Transverse colon (tissue), 4 donors: Measurements from ENCODE around the gene PRM2. TPM values are rescaled to one million over a fixed set of nuclear protein-coding genes. Genes with fewer than 3 reads are reported as not detected.

Experiments
- DNase-seq: peaks from one replicate; pipeline ENCODE4 v3.0.0-alpha.2; 2019
- H3K27ac ChIP-seq, 4 donors: fragments of 200-600 bp; sonication (generic); 2 replicates each; pipeline ENCODE4 v1.5.1; 2016 to 2018; ENCODE audit warnings: inconsistent platforms in 4 of 4
- H3K27me3 ChIP-seq: fragments of 200-600 bp; sonication (generic); 2 replicates; pipeline ENCODE4 v1.5.1; 2017; ENCODE audit warnings: inconsistent platforms
- H3K36me3 ChIP-seq, 4 donors: fragments of 200-600 bp; sonication (generic); 2 replicates each; pipeline ENCODE4 v1.5.1; 2017 to 2019; ENCODE audit warnings: inconsistent platforms in 4 of 4
- H3K4me1 ChIP-seq, 4 donors: fragments of 200-600 bp; sonication (generic); 2 replicates each; pipeline ENCODE4 v1.5.1; 2017 to 2020; ENCODE audit warnings: inconsistent platforms in 4 of 4
- H3K4me3 ChIP-seq, 4 donors: fragments of 200-600 bp; sonication (generic); 1 replicate in 1 of 4; 2 replicates in 3 of 4; pipeline versions ENCODE4 v1.5.1 to v1.6.1; 2017 to 2019; ENCODE audit warnings: inconsistent platforms in 4 of 4
- H3K9me3 ChIP-seq, 2 donors: fragments of 200-600 bp; sonication (generic); 2 replicates each; pipeline ENCODE4 v1.5.1; 2017 to 2019; ENCODE audit warnings: inconsistent platforms in 2 of 2
- EP300 ChIP-seq: sonication (generic); formaldehyde crosslinking; IDR thresholded peaks from one replicate; pipeline ENCODE4 v1.6.1; 2017; ENCODE audit warnings: antibody characterized with exemption, low read depth
- POLR2A ChIP-seq: fragments of 450-650 bp; IDR thresholded peaks from one replicate; pipeline ENCODE4 v1.6.1; 2016; ENCODE audit warnings: antibody characterized with exemption, mild to moderate bottlenecking, moderate library complexity
- POLR2AphosphoS5 ChIP-seq, 3 donors: sonication (generic); formaldehyde crosslinking; IDR thresholded peaks; one replicate each; pipeline ENCODE4 v1.6.1; 2016; ENCODE audit warnings: antibody characterized with exemption in 3 of 3
- WGBS, 2 donors: methylation state at CpG; one replicate each; pipeline ENCODE4 v1.1.5; 2018; ENCODE audit warnings: low coverage in 1 of 2; 5-methylcytosine and 5-hydroxymethylcytosine counted together
- in situ Hi-C, 4 donors: fragments of 200-750 bp; cut with MboI; loops; one replicate each; pipeline versions ENCODE4 v1.15.0 to v1.15.1; 2017; ENCODE audit warnings: low sequenced_read_pairs in 3 of 4, low pct_ligation_motif_present in 1 of 4, low pct_unique_long_range_greater_than_20kb in 1 of 4
- intact Hi-C: fragments of 100-400 bp; cut with DNase I; formaldehyde crosslinking; loops from one replicate; pipeline ENCODE4 v1.15.1; 2023; ENCODE audit warnings: low total_unique reads
- total RNA-seq, 4 donors: library from RNA; depleted of rRNA; stranded (reverse); fragments of >200 nt; gene quantifications; one replicate each; pipeline ENCODE4 v1.1.0, GENCODE V29; 2016
- TF ChIP-seq, protein P1 (sequence below), 5 experiments: fragments of 200-600 bp in 3 of 5; fragments of 450-650 bp in 2 of 5; sonication (generic) in 3 of 5; IDR thresholded peaks; 1 replicate in 2 of 5; 2 replicates in 3 of 5; pipeline ENCODE4 v1.5.1; 2016 to 2017; ENCODE audit warnings: antibody characterized with exemption in 5 of 5, inconsistent platforms in 3 of 5, mild to moderate bottlenecking in 2 of 5, moderate library complexity in 1 of 5

The PRM2 gene
- total RNA-seq, 4 donors from 2014 or later: not detected

DNA sequence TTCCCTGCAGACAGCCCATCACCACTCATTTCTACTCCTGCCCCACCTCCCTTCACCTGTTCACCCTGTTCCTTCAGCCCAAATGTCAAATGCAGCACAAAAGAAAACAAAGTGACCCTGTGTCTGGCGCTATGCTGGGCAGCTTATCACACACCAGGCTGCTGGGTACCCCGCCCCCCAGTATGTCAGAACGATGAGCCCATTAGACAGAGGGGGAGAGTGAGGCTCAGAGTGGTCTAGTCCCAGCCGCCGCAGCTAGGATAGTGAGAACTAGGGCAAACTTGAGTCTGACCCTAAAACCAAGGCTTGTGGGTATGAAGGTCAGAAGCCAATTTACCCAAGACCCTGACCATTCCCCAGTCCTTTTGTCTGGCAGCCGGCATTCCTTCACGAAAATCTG lies 11.2 kb downstream of the PRM2 start:
- DNase-seq: no peak
- TF ChIP-seq POLR2A (no peak), POLR2AphosphoS5 (IDR thresholded peaks at IDR 0.05) (no peak), EP300 (no peak)
- H3K9me3 ChIP-seq: no peaks in the 10 kb centered on the region
- intact Hi-C loops (no loop called here), in situ Hi-C loops (loop anchor here in 2 of 4 donors (25.0 kb wide), 1 partner anchor 97 kb away; no protein-coding TSS in a partner anchor)
- 82% methylated on average over 7 of the region's 7 CpGs; no CpG with 5 or more reads in 1 of the 2 donors for WGBS, 2 donors
- H3K4me1 ChIP-seq: peaks cover 5 to 27% (median 14%) of the 10 kb centered on the region in 4 donors
- H3K27ac ChIP-seq: peak overlapping the region in 3 of 4 donors; percentile 33 to 55 (median 40)
- H3K4me3 ChIP-seq: no peak overlapping the region
- no peaks in the 10 kb centered on the region for H3K27me3 ChIP-seq
- H3K36me3 ChIP-seq: no peaks in the 10 kb centered on the region

DNA sequence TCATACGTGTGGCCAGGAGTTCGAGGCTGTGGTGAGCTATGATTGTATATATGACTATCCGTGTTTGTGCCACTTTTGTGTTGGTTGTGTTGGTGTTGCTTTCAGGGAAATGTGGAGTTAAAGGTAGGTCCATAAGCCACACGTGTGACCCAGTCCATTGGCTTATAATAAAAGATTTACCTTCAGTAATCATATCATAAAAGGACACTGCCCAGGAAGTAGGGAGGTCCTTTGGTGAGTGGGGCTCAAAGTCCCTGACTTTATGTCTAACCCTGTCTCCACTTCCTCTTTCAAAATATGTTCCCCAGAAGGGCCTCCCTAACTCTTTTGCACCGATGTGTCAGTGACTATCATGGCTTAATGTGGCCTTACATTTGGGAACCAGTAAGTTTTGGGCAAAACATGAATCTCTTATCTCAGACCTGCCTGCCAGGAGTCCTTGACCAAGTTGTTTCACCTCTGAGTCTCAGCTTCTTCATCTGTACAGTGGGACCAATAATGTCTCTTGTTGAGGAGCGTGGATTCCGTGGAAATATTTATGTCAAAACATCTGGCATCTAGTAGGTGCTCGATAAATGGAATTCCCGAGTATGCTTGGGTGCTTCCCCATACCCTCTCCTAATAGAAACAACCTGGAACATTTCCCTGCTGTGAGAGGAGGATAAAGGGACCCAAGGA lies 12.0 kb downstream of the PRM2 start:
- TF ChIP-seq EP300 (no peak), POLR2AphosphoS5 (IDR thresholded peaks at IDR 0.05) (peak in 1 of 3 donors; percentile 17)
- Histone ChIP-seq H3K27ac (peak overlapping the region; percentile 33 to 55 (median 42)), H3K4me3 (no peak overlapping the region), H3K9me3 (no peaks in the 10 kb centered on the region), H3K36me3 (no peaks in the 10 kb centered on the region), H3K4me1 (peaks cover 7 to 30% (median 17%) of the 10 kb centered on the region in 4 donors), H3K27me3 (no peaks in the 10 kb centered on the region)
- in situ Hi-C loops (loop anchor here in 2 of 4 donors (25.0 kb wide), 1 partner anchor 98 kb away; no protein-coding TSS in a partner anchor), intact Hi-C loops (no loop called here)
- 66 to 78% methylated on average over 4 to 9 of the region's 9 CpGs for WGBS, 2 donors
- DNase-seq: peak; percentile 35

DNA sequence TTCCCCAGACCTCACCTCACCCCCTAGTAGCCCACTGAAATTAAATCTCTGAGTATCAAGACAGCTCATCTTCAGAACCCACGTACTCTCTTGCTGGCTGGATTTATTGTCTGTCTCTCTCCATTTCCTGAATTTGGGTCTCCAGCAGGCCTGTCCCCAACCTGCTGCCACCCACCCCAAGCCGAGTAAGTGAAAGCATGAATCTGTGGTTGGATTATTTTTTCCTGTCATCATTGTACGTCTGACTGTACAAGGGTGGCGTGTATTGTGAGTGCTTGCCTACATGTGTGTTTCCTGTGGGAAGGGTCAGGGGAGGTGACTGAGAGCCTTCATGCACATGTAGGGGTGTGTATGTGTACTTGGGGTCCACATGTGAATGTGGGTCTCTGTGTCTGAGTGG lies 12.5 kb downstream of the PRM2 start:
- intact Hi-C loops: no loop called here
- DNase-seq: no peak
- 43 to 60% methylated on average over 2 to 4 of the region's 4 CpGs for WGBS, 2 donors
- TF ChIP-seq POLR2A: no peak
- Histone ChIP-seq H3K27me3 (no peaks in the 10 kb centered on the region), H3K9me3 (no peaks in the 10 kb centered on the region), H3K4me1 (peaks cover 12 to 36% (median 23%) of the 10 kb centered on the region in 4 donors), H3K36me3 (no peaks in the 10 kb centered on the region), H3K4me3 (no peak overlapping the region), H3K27ac (peak overlapping the region; percentile 13 to 35 (median 28))
- in situ Hi-C loops: loop anchor here in 2 of 4 donors (25.0 kb wide), 1 partner anchor 99 kb away; no protein-coding TSS in a partner anchor

DNA sequence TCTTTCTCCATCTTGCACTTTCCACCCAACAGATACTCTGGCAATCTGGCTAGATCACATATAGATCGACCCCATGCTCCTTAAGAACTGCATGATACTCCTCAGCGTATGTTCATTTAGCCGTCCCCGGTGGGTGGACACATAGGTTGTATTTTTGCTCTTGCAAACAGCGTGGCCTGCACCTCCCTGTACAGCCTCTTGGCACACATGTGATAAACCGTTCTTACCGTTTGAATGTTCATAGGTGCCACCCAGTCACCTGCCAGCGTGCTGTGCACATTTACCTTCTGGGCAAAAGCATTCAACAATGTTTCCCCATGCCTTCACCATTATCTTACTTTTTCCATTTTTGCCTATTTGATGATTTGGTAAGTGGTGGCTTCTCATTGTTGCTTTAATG lies 13.4 kb downstream of the PRM2 start:
- peak; percentile 53 for DNase-seq
- peaks cover 18 to 42% (median 27%) of the 10 kb centered on the region in 4 donors for H3K4me1 ChIP-seq
- no peaks in the 10 kb centered on the region for H3K9me3 ChIP-seq
- intact Hi-C loops (no loop called here), in situ Hi-C loops (loop anchor here in 2 of 4 donors (25.0 kb wide), 1 partner anchor 99 kb away; no protein-coding TSS in a partner anchor)
- H3K4me3 ChIP-seq: no peak overlapping the region
- peak overlapping the region in 3 of 4 donors; percentile 23 to 35 (median 25) for H3K27ac ChIP-seq
- 47 to 60% methylated on average over 6 to 8 of the region's 8 CpGs for WGBS, 2 donors
- no peaks in the 10 kb centered on the region for H3K36me3 ChIP-seq
- H3K27me3 ChIP-seq: no peaks in the 10 kb centered on the region
- TF ChIP-seq POLR2AphosphoS5 (IDR thresholded peaks at IDR 0.05) (no peak), EP300 (no peak), POLR2A (no peak)
- TF ChIP-seq, protein P1, sequence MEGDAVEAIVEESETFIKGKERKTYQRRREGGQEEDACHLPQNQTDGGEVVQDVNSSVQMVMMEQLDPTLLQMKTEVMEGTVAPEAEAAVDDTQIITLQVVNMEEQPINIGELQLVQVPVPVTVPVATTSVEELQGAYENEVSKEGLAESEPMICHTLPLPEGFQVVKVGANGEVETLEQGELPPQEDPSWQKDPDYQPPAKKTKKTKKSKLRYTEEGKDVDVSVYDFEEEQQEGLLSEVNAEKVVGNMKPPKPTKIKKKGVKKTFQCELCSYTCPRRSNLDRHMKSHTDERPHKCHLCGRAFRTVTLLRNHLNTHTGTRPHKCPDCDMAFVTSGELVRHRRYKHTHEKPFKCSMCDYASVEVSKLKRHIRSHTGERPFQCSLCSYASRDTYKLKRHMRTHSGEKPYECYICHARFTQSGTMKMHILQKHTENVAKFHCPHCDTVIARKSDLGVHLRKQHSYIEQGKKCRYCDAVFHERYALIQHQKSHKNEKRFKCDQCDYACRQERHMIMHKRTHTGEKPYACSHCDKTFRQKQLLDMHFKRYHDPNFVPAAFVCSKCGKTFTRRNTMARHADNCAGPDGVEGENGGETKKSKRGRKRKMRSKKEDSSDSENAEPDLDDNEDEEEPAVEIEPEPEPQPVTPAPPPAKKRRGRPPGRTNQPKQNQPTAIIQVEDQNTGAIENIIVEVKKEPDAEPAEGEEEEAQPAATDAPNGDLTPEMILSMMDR (IDR thresholded peaks at IDR 0.05): peak in 4 of 5 experiments; percentile 9 to 47 (median 24)

DNA sequence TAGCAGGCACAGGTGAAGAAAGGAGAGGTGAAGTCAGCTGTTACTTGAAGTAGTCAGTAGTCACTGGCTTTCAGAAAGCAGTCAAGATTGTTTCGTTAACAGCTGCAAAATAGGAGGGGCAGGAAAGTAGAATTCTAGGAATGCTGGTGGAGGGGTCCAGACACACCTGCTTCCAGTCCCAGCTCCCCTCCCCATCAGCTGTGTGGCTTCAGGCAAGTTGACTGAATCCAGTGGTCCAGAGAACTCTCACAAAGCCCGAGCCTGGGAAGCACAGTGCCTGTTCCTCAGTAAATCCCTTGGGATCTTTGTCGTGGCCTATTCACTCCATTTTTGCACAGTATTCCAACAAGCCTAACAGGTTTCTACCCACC lies 15.7 kb downstream of the PRM2 start:
- Histone ChIP-seq H3K9me3 (no peaks in the 10 kb centered on the region), H3K4me1 (peaks cover 20 to 52% (median 38%) of the 10 kb centered on the region in 4 donors), H3K27ac (no peak overlapping the region), H3K36me3 (no peaks in the 10 kb centered on the region), H3K4me3 (no peak overlapping the region), H3K27me3 (no peaks in the 10 kb centered on the region)
- intact Hi-C loops (no loop called here), in situ Hi-C loops (loop anchor here in 2 of 4 donors (25.0 kb wide), 1 partner anchor 102 kb away; no protein-coding TSS in a partner anchor)
- DNase-seq: no peak
- TF ChIP-seq EP300: no peak
- TF ChIP-seq POLR2A: no peak
- no peak for TF ChIP-seq POLR2AphosphoS5 (IDR thresholded peaks at IDR 0.05)
- TF ChIP-seq, protein P1 (IDR thresholded peaks at IDR 0.05): no peak
- 85 to 100% methylated on average over 1 to 3 of the region's 3 CpGs for WGBS, 2 donors
